Neural cell (in vitro differentiated cells): ENCODE data around the gene IHH. TPM values are rescaled to one million over a fixed set of nuclear protein-coding genes. Genes with fewer than 3 reads are reported as not detected.

Experiments
- H2AFZ ChIP-seq: fragments of 200-600, 300-800 bp; sonication (generic), shearing (Covaris generic); 2 replicates; pipeline ENCODE4 v1.6.0; 2014; ENCODE audit warnings: low read depth, mild to moderate bottlenecking, antibody characterized with exemption, low read length, moderate library complexity
- H3F3A ChIP-seq: fragments of 200-600 bp; shearing (Covaris generic); 2 replicates; pipeline ENCODE4 v1.6.1; 2016; ENCODE audit warnings: mild to moderate bottlenecking, moderate library complexity, mixed read lengths, antibody characterized with exemption, low read length; ENCODE audit not compliant: insufficient read depth, poor library complexity, severe bottlenecking
- H3K27ac ChIP-seq: fragments of 200-600, 300-800 bp; sonication (generic), shearing (Covaris generic); 2 replicates; pipeline ENCODE4 v1.5.1; 2014; ENCODE audit warnings: mild to moderate bottlenecking, low read length, moderate library complexity
- H3K27me3 ChIP-seq: fragments of 300-800, 200-600 bp; sonication (generic), shearing (Covaris generic); 2 replicates; pipeline ENCODE4 v1.6.0; 2014; ENCODE audit warnings: mild to moderate bottlenecking, low read depth, low read length, moderate library complexity; ENCODE audit not compliant: insufficient read depth
- H3K36me3 ChIP-seq: fragments of 300-800, 200-600 bp; sonication (generic), shearing (Covaris generic); 2 replicates; pipeline ENCODE4 v1.5.1; 2014; ENCODE audit warnings: mild to moderate bottlenecking, antibody characterized with exemption, low read length, moderate library complexity; ENCODE audit not compliant: insufficient read depth
- H3K4me2 ChIP-seq: fragments of 300-800, 200-600 bp; sonication (generic), shearing (Covaris generic); 2 replicates; pipeline ENCODE4 v1.6.0; 2014; ENCODE audit warnings: mild to moderate bottlenecking, low read length
- H3K4me3 ChIP-seq: fragments of 300-800, 200-600 bp; sonication (generic), shearing (Covaris generic); 2 replicates; pipeline ENCODE4 v1.5.1; 2014; ENCODE audit warnings: mild to moderate bottlenecking, low read length, moderate library complexity
- H3K79me2 ChIP-seq: fragments of 200-600 bp; shearing (Covaris generic); replicated peaks from 2 replicates; pipeline ENCODE4 v1.6.0; 2014; ENCODE audit warnings: mild to moderate bottlenecking, low read length, moderate library complexity; ENCODE audit not compliant: insufficient read depth
- H3K9ac ChIP-seq: fragments of 300-800, 200-600 bp; sonication (generic), shearing (Covaris generic); 2 replicates; pipeline ENCODE4 v1.6.1; 2016; ENCODE audit warnings: mild to moderate bottlenecking, low read length, mixed read lengths
- H3K9me2 ChIP-seq: fragments of 200-600 bp; shearing (Covaris generic); 2 replicates; pipeline ENCODE4 v1.6.1; 2016; ENCODE audit warnings: mild to moderate bottlenecking, low read length, mixed read lengths; ENCODE audit not compliant: insufficient read depth
- H3K9me3 ChIP-seq: fragments of 200-600, 300-800 bp; sonication (generic), shearing (Covaris generic); 2 replicates; pipeline ENCODE4 v1.6.1; 2016; ENCODE audit warnings: mild to moderate bottlenecking, mixed run types, low read length, moderate library complexity, mixed read lengths
- H4K20me1 ChIP-seq: fragments of 200-600 bp; shearing (Covaris generic); 2 replicates; pipeline ENCODE4 v1.6.1; 2016; ENCODE audit warnings: mild to moderate bottlenecking, mixed run types; ENCODE audit not compliant: insufficient read depth
- CTCF ChIP-seq: fragments of 450-650 bp; IDR thresholded peaks from 2 replicates; pipeline ENCODE4 v1.5.1; 2014; ENCODE audit warnings: antibody characterized with exemption, mild to moderate bottlenecking, moderate library complexity; ENCODE audit not compliant: poor library complexity, severe bottlenecking
- EP300 ChIP-seq: fragments of 450-650 bp; conservative IDR thresholded peaks from 2 replicates; pipeline ENCODE4 v1.6.1; 2014; ENCODE audit warnings: antibody characterized with exemption, mild to moderate bottlenecking, moderate library complexity; ENCODE audit not compliant: poor library complexity, severe bottlenecking
- EZH2 ChIP-seq: fragments of 200-600, 300-800 bp; shearing (Covaris generic), sonication (generic); IDR thresholded peaks from 2 replicates; pipeline ENCODE4 v1.6.1; 2014; ENCODE audit warnings: antibody characterized with exemption, low read length, borderline replicate concordance, mild to moderate bottlenecking; ENCODE audit not compliant: insufficient read depth, poor library complexity, severe bottlenecking
- MXI1 ChIP-seq: fragments of 450-650 bp; conservative IDR thresholded peaks from 2 replicates; pipeline ENCODE4 v1.6.1; 2014; ENCODE audit warnings: antibody characterized with exemption, mild to moderate bottlenecking; ENCODE audit not compliant: poor library complexity, severe bottlenecking
- POLR2AphosphoS5 ChIP-seq: IDR thresholded peaks from 2 replicates; pipeline ENCODE4 v1.6.1; 2012
- RAD21 ChIP-seq: fragments of 450-650 bp; conservative IDR thresholded peaks from 2 replicates; pipeline ENCODE4 v1.6.1; 2014; ENCODE audit warnings: antibody characterized with exemption, mild to moderate bottlenecking, moderate library complexity
- REST ChIP-seq: IDR thresholded peaks from 2 replicates; pipeline ENCODE4 v1.6.1; 2012; ENCODE audit warnings: borderline replicate concordance
- SMC3 ChIP-seq: fragments of 450-650 bp; conservative IDR thresholded peaks from 2 replicates; pipeline ENCODE4 v1.6.1; 2014; ENCODE audit warnings: antibody characterized with exemption, mild to moderate bottlenecking, moderate library complexity; ENCODE audit not compliant: poor library complexity
- polyA plus RNA-seq: library from polyadenylated mRNA; depleted of rRNA; stranded (reverse); fragments of >200 nt; gene quantifications from 2 replicates; pipeline ENCODE4 v1.2.3, GENCODE V29; 2014

IHH gene
- polyA plus RNA-seq, 1 donor from 2014 or later = not detected

GRCh38 chr2:219086196-219086595 lies 25.5 kb upstream of the IHH start:
- Histone ChIP-seq H3K9me3 (no peaks in the 10 kb centered on the region), H3K9ac (no peak overlapping the region), H3K4me2 (no peak overlapping the region), H3K27me3 (no peaks in the 10 kb centered on the region), H3F3A (no peaks in the 10 kb centered on the region), H3K36me3 (no peaks in the 10 kb centered on the region), H4K20me1 (no peaks in the 10 kb centered on the region), H3K4me3 (no peak overlapping the region), H3K9me2 (no peaks in the 10 kb centered on the region), H3K27ac (no peak overlapping the region), H3K79me2 (no peaks in the 10 kb centered on the region), H2AFZ (no peak overlapping the region)
- TF ChIP-seq EZH2 = no peak
- no peak for TF ChIP-seq EP300
- no peak for TF ChIP-seq RAD21
- TF ChIP-seq REST = no peak
- TF ChIP-seq MXI1 = no peak
- no peak for TF ChIP-seq CTCF
- no peak for TF ChIP-seq POLR2AphosphoS5
- no peak for TF ChIP-seq SMC3

- Histone ChIP-seq H3K27ac (no peak overlapping the region), H3K4me3 (no peak overlapping the region), H3K9ac (no peak overlapping the region), H2AFZ (no peak overlapping the region), H3K36me3 (no peaks in the 10 kb centered on the region), H3K4me2 (no peak overlapping the region), H3K9me2 (no peaks in the 10 kb centered on the region), H3K27me3 (no peaks in the 10 kb centered on the region), H3K79me2 (no peaks in the 10 kb centered on the region), H4K20me1 (no peaks in the 10 kb centered on the region), H3K9me3 (no peaks in the 10 kb centered on the region), H3F3A (no peaks in the 10 kb centered on the region)
- TF ChIP-seq REST (no peak), SMC3 (no peak), EZH2 (no peak), MXI1 (no peak), RAD21 (no peak)
These were observed 24.1 kb upstream of the IHH start for GRCh38 chr2:219084791-219085190.
